Measurements from ENCODE around the gene RBFOX1. TPM values are rescaled to one million over a fixed set of nuclear protein-coding genes. Genes with fewer than 3 reads are reported as not detected.
"Not testable (repeated sequence)": the region's sequence is repeated elsewhere in the genome, so short reads cannot be mapped to it uniquely, and the experiment has no call there.

RBFOX1 gene
- total RNA-seq, 1 donor from 2014 or later: 34.4 TPM

- no peak for DNase-seq
These were observed 149.4 kb downstream of the RBFOX1 start for GRCh38 chr16:7482032-7482431.

DNA sequence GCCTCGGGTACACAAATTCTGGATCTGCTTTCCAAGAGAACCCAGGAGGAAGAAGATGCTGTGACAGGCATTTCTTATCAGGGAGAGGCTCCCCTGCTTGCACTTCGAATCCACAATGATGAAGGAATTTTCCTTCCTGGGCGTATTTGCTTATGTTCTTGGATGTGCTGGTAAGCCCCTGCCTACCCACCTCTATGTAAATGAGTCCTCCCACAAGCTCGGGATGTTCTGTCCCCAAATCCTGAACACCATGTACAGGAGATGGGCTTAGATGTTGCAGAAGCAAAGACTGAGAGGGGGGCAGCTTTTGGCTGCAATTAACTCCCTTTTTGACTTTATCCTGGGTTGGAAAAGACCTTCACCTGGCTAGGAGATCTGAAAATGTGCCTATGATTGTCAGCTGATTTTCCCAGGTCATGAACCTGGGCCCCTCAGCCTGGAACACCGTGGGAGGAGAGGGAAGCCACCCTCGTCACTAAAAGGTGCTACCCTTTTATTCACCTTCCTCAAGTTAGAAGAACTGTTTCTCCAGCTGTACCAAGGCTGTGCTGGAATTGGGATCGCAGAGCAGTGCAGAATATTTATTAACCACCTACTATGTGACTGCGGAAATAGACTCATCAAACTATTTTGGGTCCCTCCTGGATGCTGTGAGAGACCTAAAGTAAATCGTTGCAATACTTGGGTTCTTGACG lies 150.1 kb downstream of the RBFOX1 start:
- DNase-seq: no peak

DNA sequence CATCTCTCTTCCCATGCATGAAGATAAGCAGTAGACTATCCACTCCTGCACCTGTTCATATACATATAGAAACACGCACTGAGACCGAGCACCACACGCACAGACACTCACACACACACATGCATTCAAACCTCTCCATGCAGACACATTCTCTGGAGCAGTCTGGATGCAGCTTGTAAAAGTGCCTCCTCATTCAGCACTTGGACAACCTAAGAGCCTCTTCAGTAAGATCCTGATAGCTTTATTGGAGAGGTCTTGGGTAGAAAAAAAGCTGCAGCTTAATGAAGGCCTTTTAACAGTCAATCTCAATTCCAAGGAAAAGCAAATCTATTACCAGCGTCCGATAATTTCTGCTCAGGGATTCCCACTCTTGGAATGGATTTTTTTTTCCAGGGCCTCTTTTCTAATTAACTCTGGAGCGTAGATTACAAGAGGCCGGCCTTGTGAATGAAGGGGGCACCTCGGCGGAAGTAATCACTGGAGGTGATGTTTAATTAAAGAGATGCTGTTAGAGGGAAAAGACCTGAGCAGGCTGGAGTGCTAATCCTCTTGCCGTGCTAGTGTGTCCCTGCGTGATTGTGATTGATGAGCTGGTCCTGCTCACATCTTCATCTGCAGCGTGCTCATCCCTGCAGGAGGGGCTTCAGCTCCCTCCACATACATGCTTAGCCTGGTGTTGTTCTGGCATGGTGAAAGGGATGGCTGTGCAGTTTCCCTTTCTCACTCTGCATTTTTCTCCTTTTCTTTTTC lies 155.1 kb downstream of the RBFOX1 start:
- DNase-seq: no peak

- no peak for DNase-seq
These were observed 159.5 kb downstream of the RBFOX1 start for GRCh38 chr16:7492122-7492521.

GRCh38 chr16:7493133-7493532 lies 160.5 kb downstream of the RBFOX1 start:
- no peak for DNase-seq

GRCh38 chr16:7497691-7498090 lies 165.0 kb downstream of the RBFOX1 start:
- no peak for DNase-seq

DNA sequence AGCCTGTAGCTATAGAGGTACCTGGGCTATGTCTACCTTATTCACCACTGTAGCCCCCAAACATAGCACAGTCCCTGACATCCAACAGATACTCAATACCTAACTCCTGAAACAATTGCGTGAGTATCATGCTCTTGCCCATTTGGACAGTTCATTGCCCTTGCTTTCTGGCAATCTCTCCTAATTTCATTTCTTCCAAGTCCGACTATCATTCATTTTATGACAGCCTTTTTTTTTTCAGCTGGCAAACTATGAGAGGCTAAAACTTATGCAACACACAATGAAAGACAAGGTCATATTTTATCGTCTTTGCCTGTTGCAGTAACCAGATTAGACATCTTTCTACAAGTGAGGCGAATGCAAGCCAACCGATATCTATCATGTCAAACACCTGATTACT lies 169.2 kb downstream of the RBFOX1 start:
- DNase-seq: no peak

GRCh38 chr16:7502591-7503157 lies 170.0 kb downstream of the RBFOX1 start:
- not testable (repeated sequence) for DNase-seq

- no peak for DNase-seq
These were observed 171.0 kb downstream of the RBFOX1 start for GRCh38 chr16:7503666-7504065.

DNA sequence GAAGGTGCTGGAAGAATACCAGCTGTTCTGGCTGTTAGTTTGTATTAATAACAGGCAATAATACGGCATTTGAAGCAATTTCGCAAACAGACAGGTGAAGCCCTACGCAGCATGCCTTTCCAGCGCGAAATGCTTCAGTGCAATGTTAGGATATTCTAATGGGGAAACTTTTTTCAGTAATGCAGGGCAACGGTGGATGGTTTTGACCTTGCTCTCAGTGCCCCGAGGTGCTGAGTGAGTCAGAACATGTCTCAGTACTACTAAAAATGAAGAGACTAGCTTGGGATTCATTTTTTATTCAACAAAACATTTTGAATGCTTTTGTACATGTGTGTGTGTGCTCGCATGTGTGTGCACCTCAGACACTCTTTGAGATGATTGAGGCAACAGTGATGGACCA lies 172.2 kb downstream of the RBFOX1 start:
- DNase-seq: no peak

GRCh38 chr16:7505495-7505894 lies 172.8 kb downstream of the RBFOX1 start:
- DNase-seq: no peak

GRCh38 chr16:7506363-7506762 lies 173.7 kb downstream of the RBFOX1 start:
- DNase-seq: no peak

GRCh38 chr16:7508656-7509055 lies 176.0 kb downstream of the RBFOX1 start:
- DNase-seq: no peak

GRCh38 chr16:7509963-7510601 lies 177.4 kb downstream of the RBFOX1 start:
- peak; percentile 34 for DNase-seq

GRCh38 chr16:7511549-7512260 lies 179.1 kb downstream of the RBFOX1 start:
- DNase-seq: no peak

DNA sequence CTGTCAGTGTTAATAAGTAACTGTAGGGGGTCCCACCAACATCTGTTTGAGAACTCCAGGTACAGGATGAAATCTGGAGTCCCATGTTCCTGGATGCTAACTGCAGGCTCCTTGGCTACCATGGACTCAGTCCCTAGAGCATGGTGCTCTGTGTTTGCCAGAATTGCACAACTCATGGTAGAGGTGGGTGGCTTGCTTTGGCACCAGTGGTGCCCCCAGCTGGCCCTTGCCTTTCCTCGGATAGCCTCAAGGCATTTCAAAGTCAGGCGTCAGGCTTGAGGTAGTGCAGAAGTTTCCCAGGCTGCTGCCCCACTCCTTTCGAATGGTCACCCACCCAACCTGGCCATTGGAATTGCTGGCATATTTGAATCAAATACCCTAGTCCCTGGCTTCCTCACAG lies 179.9 kb downstream of the RBFOX1 start:
- no peak for DNase-seq

GRCh38 chr16:7513429-7513828 lies 180.8 kb downstream of the RBFOX1 start:
- no peak for DNase-seq

DNA sequence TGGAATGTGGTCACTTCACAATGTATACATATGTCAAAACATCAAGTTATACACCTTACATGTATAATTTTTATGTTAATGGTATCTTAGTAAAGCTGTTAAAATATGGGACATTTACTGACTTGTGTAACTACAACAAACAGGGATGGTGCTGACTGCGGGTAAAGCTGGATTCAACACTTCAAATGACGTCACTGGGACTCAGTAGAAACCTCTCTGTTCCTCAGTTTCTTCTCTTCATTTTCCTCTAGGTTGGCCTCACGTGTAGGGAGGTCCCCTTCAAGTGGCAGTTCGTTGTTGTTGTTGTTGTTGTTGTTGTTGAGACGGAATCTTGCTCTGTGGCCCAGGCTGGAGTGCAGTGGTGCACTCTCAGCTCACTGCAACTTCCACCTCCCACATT lies 182.9 kb downstream of the RBFOX1 start:
- DNase-seq: no peak

DNA sequence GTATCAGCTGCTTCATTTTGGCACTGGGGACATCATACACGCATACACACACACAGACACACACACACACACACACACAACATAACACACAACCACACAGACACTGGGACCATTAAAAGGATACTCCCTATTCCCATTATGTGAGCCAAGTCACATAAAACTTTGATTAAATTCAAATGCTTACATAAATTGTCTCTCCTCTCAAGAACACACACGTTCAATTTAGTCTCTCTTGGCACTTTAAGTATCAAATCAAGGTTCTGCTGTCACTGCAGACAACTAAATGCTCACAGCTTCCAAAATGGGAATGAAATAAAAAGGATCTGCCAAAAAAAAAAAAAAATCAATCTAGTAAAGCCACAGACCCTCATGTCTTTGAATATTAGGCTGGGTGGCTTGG lies 184.9 kb downstream of the RBFOX1 start:
- DNase-seq: no peak

DNA sequence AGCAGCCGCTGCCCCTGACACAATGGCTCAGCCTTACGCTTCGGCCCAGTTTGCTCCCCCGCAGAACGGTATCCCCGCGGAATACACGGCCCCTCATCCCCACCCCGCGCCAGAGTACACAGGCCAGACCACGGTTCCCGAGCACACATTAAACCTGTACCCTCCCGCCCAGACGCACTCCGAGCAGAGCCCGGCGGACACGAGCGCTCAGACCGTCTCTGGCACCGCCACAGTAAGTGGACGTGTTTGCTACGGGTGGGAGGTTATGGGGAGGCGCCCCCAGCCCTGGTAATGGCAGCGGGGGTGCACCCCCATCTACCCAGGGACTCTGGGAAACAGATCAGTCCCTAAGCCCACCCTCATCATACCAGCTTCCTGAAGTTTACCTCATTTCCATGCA lies 185.5 kb downstream of the RBFOX1 start:
- no peak for DNase-seq

- no peak for DNase-seq
These were observed 189.2 kb downstream of the RBFOX1 start for GRCh38 chr16:7521834-7522233.

- DNase-seq: no peak
These were observed 191.8 kb downstream of the RBFOX1 start for GRCh38 chr16:7524419-7524818.

- no peak for DNase-seq
These were observed 194.1 kb downstream of the RBFOX1 start for GRCh38 chr16:7526736-7527135.
